VCaP (cell line): ENCODE results near the gene ESPNL.
A peak's percentile ranks its signal among the peaks of the same experiment; 100 is the strongest.

ENCODE experiments used
- H3K27ac ChIP-seq: fragments of 450-650 bp; 2 replicates; pipeline ENCODE4 v1.5.1; 2017
- TF ChIP-seq, protein P1 (sequence below): fragments of 450-650 bp; conservative IDR thresholded peaks from 2 replicates; pipeline ENCODE4 v1.5.1; 2017; ENCODE audit warnings: mild to moderate bottlenecking, moderate library complexity

ESPNL gene

DNA sequence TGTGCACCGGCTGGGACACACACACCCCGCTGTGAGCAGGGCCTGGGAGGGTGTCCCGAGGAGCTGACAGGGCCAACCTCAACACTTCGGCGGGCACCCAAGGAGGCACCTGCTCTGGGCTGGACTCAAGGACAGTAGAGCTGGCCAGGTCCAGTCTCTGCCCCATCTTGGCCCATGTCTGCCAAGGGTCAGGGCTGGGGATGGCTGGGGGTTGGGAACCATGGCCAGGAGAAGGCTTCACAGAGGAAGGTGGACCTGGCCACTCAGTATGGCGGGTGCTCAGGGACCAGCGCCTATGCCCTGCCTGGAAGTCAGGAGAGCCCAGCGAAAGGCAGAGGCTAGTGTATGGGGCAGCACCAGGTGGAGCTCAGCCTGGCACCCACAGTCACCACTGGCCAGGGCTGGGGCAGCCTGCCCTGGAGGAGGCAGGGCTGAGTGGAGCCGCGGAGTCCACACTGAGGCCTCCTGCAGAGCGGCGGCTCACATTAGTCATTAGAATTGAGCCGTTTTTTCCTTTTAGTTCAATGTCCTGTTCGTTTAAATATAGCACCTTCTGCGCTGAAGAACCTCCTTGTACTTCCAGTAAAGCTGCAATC lies 62.8 kb downstream of the ESPNL start:
- TF ChIP-seq, protein P1, sequence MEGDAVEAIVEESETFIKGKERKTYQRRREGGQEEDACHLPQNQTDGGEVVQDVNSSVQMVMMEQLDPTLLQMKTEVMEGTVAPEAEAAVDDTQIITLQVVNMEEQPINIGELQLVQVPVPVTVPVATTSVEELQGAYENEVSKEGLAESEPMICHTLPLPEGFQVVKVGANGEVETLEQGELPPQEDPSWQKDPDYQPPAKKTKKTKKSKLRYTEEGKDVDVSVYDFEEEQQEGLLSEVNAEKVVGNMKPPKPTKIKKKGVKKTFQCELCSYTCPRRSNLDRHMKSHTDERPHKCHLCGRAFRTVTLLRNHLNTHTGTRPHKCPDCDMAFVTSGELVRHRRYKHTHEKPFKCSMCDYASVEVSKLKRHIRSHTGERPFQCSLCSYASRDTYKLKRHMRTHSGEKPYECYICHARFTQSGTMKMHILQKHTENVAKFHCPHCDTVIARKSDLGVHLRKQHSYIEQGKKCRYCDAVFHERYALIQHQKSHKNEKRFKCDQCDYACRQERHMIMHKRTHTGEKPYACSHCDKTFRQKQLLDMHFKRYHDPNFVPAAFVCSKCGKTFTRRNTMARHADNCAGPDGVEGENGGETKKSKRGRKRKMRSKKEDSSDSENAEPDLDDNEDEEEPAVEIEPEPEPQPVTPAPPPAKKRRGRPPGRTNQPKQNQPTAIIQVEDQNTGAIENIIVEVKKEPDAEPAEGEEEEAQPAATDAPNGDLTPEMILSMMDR: no peak

GRCh38 chr2:238163481-238164198 lies 63.5 kb downstream of the ESPNL start:
- TF ChIP-seq, protein P1: no peak
- H3K27ac ChIP-seq: peak overlapping the region; percentile 11; the same call in 1 of the 2 replicates

More for the DNA sequence above, 62.8 kb downstream of the ESPNL start:
- no peak overlapping the region; the same call in 1 of the 2 replicates for H3K27ac ChIP-seq

DNA sequence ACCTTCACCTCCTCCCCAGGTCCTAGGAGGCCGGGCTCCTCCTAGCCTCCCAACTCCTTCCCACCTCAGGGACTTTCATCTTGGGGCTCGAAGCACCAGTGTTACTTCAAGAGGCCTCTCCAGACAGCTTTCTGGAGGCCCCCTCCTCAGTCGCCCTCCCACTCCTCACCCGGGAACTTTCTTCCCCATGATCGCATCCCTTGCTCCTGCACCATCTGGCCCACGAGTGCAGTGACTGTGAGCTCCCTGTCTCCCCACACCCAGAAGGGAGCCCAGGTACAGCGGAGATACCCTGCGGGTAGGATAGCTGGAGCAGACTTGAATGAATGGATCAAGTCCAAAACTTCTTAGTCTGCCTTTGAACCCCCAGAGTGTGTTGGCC lies 64.8 kb downstream of the ESPNL start:
- TF ChIP-seq, protein P1: no peak
- no peak overlapping the region for H3K27ac ChIP-seq

DNA sequence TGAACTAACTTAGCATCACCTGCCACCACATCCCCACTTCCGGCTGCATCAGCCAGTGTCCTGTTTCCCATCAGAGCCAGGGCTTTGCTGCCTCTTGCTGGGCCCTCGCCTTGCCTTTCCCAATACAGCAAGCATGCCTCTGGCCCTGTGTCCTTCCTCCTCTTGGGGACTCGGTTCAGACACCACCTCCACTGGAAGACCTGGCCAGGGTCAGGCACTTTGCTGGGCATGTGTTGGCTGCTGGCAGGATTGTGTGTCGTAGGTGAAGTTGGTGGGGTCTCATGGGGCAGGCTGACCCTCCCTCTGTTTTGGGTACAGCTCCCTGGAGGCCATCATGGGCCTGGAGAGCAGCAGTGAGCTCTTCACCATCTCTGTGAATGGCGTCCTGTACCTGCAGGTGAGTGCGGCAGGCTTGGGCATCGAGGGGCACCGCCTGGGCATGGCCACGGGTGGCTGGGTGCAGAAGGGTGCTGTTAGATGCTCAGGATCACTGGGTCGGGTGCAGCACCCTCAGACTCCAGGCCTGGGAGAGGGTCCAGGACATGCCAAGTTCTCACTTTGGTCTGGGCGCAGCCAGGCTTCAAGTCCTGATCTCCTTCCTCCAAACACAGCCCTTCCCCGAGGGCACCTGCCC lies 65.3 kb downstream of the ESPNL start:
- H3K27ac ChIP-seq: no peak overlapping the region

DNA sequence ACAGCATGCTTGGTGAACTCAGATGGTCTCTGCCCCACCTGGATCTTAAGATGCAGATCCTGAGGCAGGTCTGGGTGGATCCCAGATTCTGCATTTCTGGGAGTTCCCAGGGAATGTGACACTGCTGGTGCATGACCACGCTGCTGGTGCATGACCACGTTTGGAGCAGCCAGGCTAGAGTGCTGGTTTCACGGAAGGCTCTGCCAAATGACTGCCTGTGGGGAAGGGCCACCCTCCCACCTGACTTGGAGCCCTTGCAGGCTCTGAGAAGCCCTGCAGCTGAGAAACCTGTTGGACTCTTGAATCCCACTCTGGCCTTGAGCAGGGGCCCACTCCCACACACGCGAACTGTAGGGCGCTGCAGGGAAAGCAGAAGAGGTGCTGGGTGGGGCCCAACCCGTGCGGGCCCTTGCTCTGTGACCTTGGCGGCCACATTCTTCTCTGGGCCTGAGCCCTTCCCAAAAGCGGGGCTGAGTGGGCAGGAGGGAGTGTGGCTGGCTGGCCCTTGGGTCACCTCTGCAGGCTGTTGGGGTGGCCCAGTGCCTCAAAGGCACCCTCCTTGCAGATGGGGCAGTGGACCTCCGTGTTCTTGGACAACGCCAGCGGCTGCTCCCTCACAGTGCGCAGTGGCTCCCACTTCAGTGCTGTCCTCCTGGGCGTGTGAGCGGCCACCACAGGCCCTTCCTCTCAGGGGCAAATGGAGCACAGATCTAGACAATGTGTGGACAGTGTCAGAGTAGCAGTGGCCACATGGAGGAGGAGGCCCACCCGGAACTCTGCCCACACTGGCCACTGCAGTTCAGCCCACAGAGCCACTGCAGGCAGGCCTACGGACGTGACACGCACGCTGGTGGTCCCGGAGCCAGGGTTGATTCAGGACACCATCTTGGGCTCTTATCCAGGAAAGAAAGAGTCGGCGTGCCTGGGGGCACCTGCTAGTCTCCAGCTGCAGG lies 66.5 kb downstream of the ESPNL start:
- TF ChIP-seq, protein P1: no peak
- no peak overlapping the region for H3K27ac ChIP-seq

More for the DNA sequence above, 65.3 kb downstream of the ESPNL start:
- TF ChIP-seq, protein P1: no peak

GRCh38 chr2:238167344-238167715 lies 67.2 kb downstream of the ESPNL start:
- TF ChIP-seq, protein P1: no peak
- H3K27ac ChIP-seq: peak overlapping the region; percentile 90

DNA sequence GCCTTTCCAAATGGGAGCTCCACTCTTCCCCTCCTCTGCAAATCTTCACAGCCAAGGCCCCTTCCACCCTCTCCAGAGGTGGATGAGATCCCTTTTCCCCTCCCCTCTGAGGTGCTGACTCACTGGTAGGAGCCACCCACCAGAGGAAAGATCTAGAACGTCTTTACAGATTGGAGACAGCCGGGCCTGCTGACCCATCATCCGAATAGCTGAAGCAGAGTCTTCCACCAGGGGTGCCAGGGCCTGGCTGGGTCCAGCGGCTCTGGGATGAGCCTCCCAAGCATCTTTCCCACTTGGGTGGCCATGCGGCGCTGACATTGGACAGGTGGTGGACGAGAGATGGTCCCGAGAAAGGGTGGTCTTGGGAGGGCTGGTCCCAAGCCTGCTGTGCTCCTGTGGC lies 67.6 kb downstream of the ESPNL start:
- TF ChIP-seq, protein P1: no peak
- peak overlapping the region; percentile 90 for H3K27ac ChIP-seq
